Breast epithelium (tissue), 3 donors: Measurements from ENCODE around the gene RCE1.

Source experiments
- POLR2A ChIP-seq: fragments of 450-650 bp; IDR thresholded peaks from one replicate; pipeline ENCODE4 v1.6.1; 2016; ENCODE audit warnings: antibody characterized with exemption, mild to moderate bottlenecking, moderate library complexity
- POLR2AphosphoS5 ChIP-seq, 3 donors: sonication (generic); formaldehyde crosslinking; IDR thresholded peaks; one replicate each; pipeline ENCODE4 v1.6.1; 2017; ENCODE audit warnings: antibody characterized with exemption in 3 of 3
- TF ChIP-seq, protein P1 (sequence below), 3 donors: fragments of 450-650 bp; IDR thresholded peaks; one replicate each; pipeline ENCODE4 v1.5.1; 2016 to 2017; ENCODE audit warnings: antibody characterized with exemption in 3 of 3, mild to moderate bottlenecking in 3 of 3, moderate library complexity in 3 of 3

DNA sequence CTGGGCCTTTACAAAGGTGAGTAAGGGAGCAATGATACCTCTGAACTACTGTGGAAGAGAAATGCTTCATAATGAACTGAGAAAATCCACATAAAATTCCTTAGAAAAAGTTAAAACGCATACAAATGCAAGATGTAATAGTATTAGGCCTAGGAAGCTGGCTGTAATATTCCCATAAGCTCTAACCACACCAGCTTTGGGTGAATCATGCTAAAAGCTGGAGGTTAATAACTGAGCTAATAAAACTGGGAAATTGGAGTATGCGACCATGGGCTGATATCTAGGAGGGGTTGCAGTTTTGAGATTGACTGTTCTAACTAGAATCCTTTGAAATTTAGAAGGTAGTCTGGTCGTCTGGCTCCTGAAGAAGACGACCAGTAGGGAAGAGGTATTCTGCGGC lies 28.6 kb upstream of the RCE1 start:
- TF ChIP-seq, protein P1, sequence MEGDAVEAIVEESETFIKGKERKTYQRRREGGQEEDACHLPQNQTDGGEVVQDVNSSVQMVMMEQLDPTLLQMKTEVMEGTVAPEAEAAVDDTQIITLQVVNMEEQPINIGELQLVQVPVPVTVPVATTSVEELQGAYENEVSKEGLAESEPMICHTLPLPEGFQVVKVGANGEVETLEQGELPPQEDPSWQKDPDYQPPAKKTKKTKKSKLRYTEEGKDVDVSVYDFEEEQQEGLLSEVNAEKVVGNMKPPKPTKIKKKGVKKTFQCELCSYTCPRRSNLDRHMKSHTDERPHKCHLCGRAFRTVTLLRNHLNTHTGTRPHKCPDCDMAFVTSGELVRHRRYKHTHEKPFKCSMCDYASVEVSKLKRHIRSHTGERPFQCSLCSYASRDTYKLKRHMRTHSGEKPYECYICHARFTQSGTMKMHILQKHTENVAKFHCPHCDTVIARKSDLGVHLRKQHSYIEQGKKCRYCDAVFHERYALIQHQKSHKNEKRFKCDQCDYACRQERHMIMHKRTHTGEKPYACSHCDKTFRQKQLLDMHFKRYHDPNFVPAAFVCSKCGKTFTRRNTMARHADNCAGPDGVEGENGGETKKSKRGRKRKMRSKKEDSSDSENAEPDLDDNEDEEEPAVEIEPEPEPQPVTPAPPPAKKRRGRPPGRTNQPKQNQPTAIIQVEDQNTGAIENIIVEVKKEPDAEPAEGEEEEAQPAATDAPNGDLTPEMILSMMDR (IDR thresholded peaks at IDR 0.05), result no peak
- TF ChIP-seq POLR2AphosphoS5 (IDR thresholded peaks at IDR 0.05), result no peak
- TF ChIP-seq POLR2A, result no peak
